Measurements from ENCODE around the gene LPXN.

LPXN gene

DNA sequence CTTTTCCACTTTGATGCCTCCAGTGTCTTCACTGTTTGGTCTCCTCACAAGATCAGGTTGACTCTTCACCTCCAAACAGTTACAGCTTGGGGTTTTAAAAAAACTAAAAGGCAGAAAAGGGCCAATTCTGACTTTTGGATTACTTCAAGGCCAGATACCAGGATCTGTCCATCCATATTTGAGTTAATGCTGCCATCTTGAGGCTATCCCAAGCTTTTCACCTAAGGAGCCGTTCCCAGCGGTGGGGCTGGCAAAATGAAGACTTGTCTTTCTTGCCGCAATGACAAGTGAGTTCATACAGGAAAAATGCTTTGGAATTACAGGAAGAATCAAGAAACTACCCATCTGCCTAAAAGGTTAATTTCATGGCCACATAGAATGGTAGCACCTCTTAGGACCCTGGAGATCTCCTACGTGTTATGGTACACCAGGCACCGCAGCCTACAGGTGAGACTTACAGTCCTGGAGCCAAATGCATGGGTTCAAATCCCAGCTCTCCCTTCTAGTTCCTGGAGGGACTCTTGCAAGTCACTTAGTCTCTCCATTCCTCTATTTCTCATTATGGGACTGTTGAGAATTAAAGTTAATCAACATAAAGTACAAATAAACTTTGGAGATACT is 61.8 kb downstream of the LPXN start:
- Mint-ChIP-seq H3K27me3 (ENCODE audit: low read depth) (no peaks in the 10 kb centered on the region), H3K36me3 (ENCODE audit: low read depth) (no peaks in the 10 kb centered on the region), H3K9me3 (no peaks in the 10 kb centered on the region), H3K27ac (no peak overlapping the region), H3K4me3 (no peak overlapping the region), H3K4me1 (ENCODE audit: low read depth) (no peaks in the 10 kb centered on the region)

DNA sequence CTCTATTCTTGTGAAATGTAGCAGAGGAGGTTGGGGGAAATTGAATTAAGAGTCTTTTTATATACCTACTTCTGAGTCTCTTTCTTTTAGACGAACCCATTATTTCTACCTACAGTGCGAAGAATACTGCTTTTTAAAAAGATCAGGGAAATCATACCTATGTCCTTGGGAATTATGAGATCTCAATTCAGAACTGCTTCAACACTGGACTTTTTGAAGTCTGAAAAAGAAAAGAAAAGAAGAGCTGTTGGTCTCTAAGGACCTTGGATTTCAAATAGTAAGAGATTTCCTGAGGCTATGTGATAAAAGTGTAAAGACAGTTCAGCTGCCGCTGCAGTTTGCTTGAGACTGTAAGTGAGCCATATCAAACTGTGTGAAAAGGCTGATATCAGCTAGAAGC is 64.0 kb downstream of the LPXN start:
- Mint-ChIP-seq H3K4me1 (ENCODE audit: low read depth) (no peaks in the 10 kb centered on the region), H3K9me3 (no peaks in the 10 kb centered on the region), H3K36me3 (ENCODE audit: low read depth) (peaks cover 3% of the 10 kb centered on the region), H3K4me3 (no peak overlapping the region), H3K27me3 (ENCODE audit: low read depth) (no peaks in the 10 kb centered on the region), H3K27ac (no peak overlapping the region)

DNA sequence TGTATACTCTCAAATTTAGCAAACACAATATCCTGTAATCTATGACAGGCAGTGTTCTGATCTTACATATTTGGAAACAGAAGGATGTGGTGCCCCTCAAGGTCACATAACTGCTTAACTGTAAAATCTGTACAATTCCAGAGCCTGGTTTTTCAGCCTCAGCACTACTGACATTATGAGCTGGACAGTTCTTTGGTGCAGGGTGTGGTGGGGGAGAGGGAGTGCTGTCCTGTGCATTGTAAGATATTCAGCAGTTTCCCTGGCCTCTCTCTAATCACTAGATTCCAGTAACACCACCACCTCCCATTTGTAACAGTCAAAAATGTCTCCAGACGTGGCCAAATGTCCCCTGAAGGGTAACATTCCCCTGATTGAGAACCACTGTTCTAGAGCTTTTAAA is 65.9 kb downstream of the LPXN start:
- no peak overlapping the region for H3K27ac Mint-ChIP-seq
- peaks cover 3% of the 10 kb centered on the region for H3K36me3 Mint-ChIP-seq (ENCODE audit: low read depth)
- no peaks in the 10 kb centered on the region for H3K4me1 Mint-ChIP-seq (ENCODE audit: low read depth)
- no peaks in the 10 kb centered on the region for H3K9me3 Mint-ChIP-seq
- no peak overlapping the region for H3K4me3 Mint-ChIP-seq
- H3K27me3 Mint-ChIP-seq (ENCODE audit: low read depth), result no peaks in the 10 kb centered on the region

DNA sequence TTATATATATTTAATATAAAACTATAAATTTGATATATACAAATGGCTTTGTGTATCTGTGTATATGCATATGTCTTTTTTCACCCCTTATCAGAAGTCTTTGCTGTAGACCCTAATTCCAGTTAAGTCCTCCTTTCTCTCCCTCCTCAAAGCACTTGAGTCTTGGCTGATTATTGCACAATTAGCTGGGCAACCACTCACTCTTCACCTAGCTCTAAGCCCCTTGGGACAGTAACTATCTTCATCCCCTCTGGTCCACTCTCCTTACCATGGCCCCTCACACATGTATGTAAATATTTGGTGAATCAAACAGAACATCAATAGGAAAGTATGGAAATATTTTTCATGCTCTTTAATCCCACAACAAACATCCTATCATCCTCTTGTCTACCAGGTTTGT is 66.8 kb downstream of the LPXN start:
- Mint-ChIP-seq H3K4me1 (ENCODE audit: low read depth) (no peaks in the 10 kb centered on the region), H3K36me3 (ENCODE audit: low read depth) (peaks cover 7% of the 10 kb centered on the region), H3K9me3 (no peaks in the 10 kb centered on the region), H3K27ac (no peak overlapping the region), H3K4me3 (no peak overlapping the region), H3K27me3 (ENCODE audit: low read depth) (no peaks in the 10 kb centered on the region)

DNA sequence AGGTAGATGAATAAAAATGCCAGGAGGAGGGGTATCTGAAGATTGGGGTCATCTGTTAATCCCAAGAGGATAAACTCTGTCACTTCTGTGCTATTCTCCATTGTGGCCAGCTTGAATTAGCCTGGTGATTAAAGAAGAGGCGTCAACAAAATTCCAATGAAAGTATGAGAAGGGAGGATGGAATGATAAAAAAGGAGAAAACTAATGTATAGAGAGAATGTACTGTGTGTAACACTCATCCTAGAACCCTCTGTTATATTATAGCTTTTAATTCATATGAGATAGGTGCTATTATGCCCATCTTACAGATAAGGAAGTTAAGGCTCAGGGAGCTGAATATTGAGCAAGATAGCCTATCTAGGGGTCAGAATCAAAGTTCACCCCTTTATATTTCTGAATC is 67.7 kb downstream of the LPXN start, which contains the start of gene OR5B21:
Gene OR5B21, minus strand, starts transcription at position 101 of the 400 bp plus-strand sequence. Its CDS starts 0 bp downstream, at position 101.
- Mint-ChIP-seq H3K27me3 (ENCODE audit: low read depth) (no peaks in the 10 kb centered on the region), H3K9me3 (no peaks in the 10 kb centered on the region), H3K27ac (no peak within 1 kb of the TSS), H3K4me3 (no peak within 1 kb of the TSS), H3K36me3 (ENCODE audit: low read depth) (peaks cover 7% of the 10 kb centered on the region), H3K4me1 (ENCODE audit: low read depth) (no peaks in the 10 kb centered on the region)

DNA sequence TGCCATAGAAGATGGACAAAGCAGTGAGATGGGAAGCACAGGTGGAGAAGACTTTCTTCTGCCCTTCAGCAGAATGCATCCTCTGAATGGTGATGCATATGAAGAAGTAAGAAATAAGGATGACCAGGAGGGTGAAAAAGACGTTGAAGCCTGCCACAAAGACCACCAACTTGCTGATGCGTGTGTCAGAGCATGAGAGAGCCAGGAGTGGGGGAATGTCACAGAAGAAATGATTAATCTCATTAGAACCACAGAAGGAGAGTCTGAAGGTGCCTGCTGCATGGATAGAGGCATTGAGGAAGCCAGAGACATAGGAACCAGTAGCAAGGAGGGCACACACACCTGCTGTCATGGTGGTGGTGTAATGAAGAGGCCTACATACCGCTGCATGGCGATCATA is 68.3 kb downstream of the LPXN start:
- H3K27me3 Mint-ChIP-seq (ENCODE audit: low read depth), result no peaks in the 10 kb centered on the region
- no peaks in the 10 kb centered on the region for H3K4me1 Mint-ChIP-seq (ENCODE audit: low read depth)
- no peak overlapping the region for H3K27ac Mint-ChIP-seq
- H3K36me3 Mint-ChIP-seq (ENCODE audit: low read depth), result peaks cover 7% of the 10 kb centered on the region
- no peaks in the 10 kb centered on the region for H3K9me3 Mint-ChIP-seq
- no peak overlapping the region for H3K4me3 Mint-ChIP-seq

DNA sequence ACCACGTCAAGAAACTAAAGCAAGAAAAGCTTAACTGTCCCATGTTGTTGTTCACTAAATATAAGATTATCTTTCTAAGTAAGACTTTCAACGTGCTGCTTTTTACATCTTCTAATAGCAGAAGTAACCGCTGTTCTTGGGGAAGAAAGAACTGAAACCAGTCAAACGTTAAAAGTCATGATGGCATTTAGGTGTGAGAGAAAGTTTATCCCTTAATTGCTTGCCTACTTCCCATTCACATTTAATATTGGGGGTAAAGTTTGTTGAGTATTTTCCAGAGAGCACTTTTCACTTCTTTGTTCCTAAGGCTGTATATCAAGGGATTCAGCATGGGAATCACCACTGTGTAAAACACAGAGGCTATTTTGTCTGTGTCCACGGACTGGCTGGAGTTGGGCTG is 68.7 kb downstream of the LPXN start:
- Mint-ChIP-seq H3K27me3 (ENCODE audit: low read depth) (no peaks in the 10 kb centered on the region), H3K36me3 (ENCODE audit: low read depth) (peaks cover 7% of the 10 kb centered on the region), H3K27ac (no peak overlapping the region), H3K4me3 (no peak overlapping the region), H3K4me1 (ENCODE audit: low read depth) (no peaks in the 10 kb centered on the region), H3K9me3 (no peaks in the 10 kb centered on the region)

DNA sequence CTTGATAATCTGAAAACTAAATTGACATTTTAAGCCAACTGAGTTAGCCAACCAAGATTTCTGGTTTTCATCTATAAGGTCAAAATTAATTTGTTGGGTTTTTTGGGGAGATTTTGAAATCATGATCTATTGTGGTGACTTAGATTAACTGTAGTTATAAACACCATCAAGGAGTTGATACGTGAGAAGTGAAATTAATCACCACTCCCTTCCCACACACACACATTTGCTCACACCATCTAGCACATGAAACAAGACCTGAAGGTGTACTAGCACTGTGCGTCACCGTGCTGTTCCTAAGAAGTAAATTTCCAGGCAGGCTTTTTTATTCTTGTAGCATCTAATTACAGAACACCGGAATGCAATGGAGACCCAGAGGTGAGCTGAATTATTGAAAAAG is 69.8 kb downstream of the LPXN start:
- H3K27ac Mint-ChIP-seq, result no peak overlapping the region
- H3K4me3 Mint-ChIP-seq, result no peak overlapping the region
- H3K27me3 Mint-ChIP-seq (ENCODE audit: low read depth), result no peaks in the 10 kb centered on the region
- H3K4me1 Mint-ChIP-seq (ENCODE audit: low read depth), result no peaks in the 10 kb centered on the region
- H3K9me3 Mint-ChIP-seq, result no peaks in the 10 kb centered on the region
- peaks cover 7% of the 10 kb centered on the region for H3K36me3 Mint-ChIP-seq (ENCODE audit: low read depth)

DNA sequence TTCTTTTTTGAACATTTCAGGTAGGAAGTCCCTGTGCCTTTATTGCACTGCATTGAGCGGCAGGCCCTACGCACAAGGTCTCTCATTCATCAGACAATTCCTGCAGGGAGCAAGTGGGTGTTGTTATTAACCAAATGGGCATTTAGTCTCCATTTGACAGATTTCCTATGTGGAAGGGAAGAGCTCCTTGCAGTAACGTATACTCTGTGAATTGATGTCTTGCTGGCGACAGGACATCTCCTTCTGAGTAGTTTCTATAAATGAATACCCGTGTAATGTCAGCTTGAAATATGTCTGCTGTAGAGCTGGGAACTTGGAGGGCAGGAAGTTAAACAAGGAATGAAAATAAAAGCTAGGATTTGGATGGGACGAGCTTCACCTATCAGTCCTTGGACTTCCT is 71.4 kb downstream of the LPXN start:
- H3K27ac Mint-ChIP-seq, result no peak overlapping the region
- no peaks in the 10 kb centered on the region for H3K27me3 Mint-ChIP-seq (ENCODE audit: low read depth)
- H3K36me3 Mint-ChIP-seq (ENCODE audit: low read depth), result peaks cover 7% of the 10 kb centered on the region
- no peak overlapping the region for H3K4me3 Mint-ChIP-seq
- no peaks in the 10 kb centered on the region for H3K4me1 Mint-ChIP-seq (ENCODE audit: low read depth)
- H3K9me3 Mint-ChIP-seq, result no peaks in the 10 kb centered on the region

DNA sequence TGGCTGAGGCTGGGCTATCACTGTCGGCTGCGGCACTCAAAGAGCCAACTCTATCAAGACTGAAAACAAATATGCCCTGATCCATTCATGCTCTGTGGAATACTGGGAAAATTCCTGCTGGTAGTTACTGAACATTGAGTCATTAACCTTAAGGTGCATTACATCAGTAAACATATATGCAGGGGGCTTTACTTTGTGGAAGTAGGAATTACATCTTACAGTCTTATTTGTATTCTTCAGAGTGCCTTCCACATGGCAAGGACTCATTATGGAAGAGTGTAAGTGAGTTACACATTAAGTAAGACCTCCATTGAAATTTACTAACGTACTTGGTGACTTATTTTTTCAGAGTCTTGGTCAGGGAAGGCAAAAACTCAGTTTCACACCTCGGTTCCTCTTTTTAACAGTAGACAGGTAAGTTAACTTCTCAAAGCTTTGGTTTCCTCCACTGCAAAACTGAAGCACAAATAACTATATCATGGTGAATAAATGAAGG is 72.2 kb downstream of the LPXN start:
- peaks cover 7% of the 10 kb centered on the region for H3K36me3 Mint-ChIP-seq (ENCODE audit: low read depth)
- no peaks in the 10 kb centered on the region for H3K27me3 Mint-ChIP-seq (ENCODE audit: low read depth)
- H3K4me1 Mint-ChIP-seq (ENCODE audit: low read depth), result peaks cover 4% of the 10 kb centered on the region
- H3K27ac Mint-ChIP-seq, result no peak overlapping the region
- no peak overlapping the region for H3K4me3 Mint-ChIP-seq
- no peaks in the 10 kb centered on the region for H3K9me3 Mint-ChIP-seq

DNA sequence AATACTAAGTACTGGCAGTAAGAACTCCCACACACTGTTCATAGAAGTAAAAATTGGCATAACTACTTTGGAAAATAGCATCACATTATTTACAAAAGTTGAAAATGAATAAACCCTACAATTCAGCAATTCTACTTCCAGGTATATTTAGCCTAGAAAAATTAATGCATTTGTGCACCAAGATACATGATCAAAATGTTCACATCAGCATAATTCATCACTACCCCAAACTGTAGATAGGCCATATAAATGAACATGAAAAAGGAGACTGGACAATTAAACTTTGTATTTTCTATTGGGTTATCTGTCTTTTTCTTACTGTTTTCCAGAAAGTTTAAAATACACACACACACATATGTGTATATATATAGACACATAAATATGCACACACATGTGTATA is 73.7 kb downstream of the LPXN start:
- H3K4me1 Mint-ChIP-seq (ENCODE audit: low read depth), result peaks cover 4% of the 10 kb centered on the region
- no peaks in the 10 kb centered on the region for H3K27me3 Mint-ChIP-seq (ENCODE audit: low read depth)
- peaks cover 5% of the 10 kb centered on the region for H3K36me3 Mint-ChIP-seq (ENCODE audit: low read depth)
- no peak overlapping the region for H3K4me3 Mint-ChIP-seq
- no peaks in the 10 kb centered on the region for H3K9me3 Mint-ChIP-seq
- H3K27ac Mint-ChIP-seq, result no peak overlapping the region

DNA sequence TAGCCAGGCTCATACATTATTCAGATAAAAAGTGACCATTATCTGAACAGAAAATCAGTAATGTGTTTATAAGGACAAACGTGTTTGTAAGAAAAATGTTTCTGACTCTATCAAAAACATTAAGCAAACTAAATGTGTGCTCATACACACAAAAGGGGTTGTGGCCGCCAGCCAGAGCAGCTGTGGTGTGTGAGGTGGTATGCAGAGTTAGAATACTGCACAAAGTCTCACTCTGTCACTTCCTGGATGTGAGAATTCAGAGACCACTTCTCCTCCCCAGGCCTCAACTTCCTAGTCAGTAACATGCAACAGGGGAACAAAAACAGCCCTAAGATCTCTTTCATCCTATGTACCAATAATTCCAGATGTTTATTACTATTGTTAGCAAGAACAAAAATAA is 77.2 kb downstream of the LPXN start:
- Mint-ChIP-seq H3K4me3 (no peak overlapping the region), H3K4me1 (ENCODE audit: low read depth) (peaks cover 4% of the 10 kb centered on the region), H3K36me3 (ENCODE audit: low read depth) (peaks cover 1% of the 10 kb centered on the region), H3K27ac (no peak overlapping the region), H3K27me3 (ENCODE audit: low read depth) (no peaks in the 10 kb centered on the region), H3K9me3 (no peaks in the 10 kb centered on the region)

DNA sequence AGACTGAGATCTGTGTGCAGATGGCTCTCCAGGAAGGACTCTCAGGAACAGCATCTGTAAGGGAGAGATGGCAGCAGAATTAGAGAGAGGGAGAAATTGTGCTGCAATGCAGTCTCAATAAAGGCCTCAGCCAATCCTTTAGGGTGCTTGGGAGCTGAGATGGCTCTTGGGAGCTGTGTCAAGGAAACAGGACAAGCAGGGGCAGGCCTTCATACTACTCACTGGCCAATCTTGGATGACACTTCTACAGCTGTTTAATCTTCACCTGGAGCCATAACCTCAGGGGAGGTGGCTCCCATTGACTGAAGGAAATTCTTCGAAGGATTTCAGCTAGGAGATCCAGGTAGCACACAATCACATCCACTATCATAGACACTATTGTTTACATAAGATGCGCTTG is 77.7 kb downstream of the LPXN start:
- Mint-ChIP-seq H3K36me3 (ENCODE audit: low read depth) (peaks cover 1% of the 10 kb centered on the region), H3K4me3 (no peak overlapping the region), H3K27ac (no peak overlapping the region), H3K4me1 (ENCODE audit: low read depth) (peaks cover 4% of the 10 kb centered on the region), H3K9me3 (no peaks in the 10 kb centered on the region), H3K27me3 (ENCODE audit: low read depth) (no peaks in the 10 kb centered on the region)

DNA sequence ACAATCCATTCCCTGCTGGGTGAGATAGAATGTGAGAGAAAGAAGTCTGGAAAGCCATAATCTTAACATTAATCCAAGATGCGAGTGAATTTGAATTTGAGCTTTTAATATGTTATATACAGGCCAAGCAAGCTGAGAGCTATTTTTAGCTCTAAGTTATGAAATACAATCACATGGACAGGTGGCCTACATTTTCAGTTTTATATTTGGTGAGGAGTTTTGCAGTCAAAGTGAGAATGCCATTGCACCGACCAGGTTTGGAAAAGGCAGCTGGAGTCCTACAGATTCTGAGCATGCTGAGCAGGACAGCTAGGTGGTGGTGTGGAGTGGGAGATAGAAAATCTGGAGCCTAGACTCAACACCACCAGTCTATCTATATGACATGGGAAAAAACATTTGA is 79.8 kb downstream of the LPXN start:
- H3K4me3 Mint-ChIP-seq, result no peak overlapping the region
- H3K9me3 Mint-ChIP-seq, result no peaks in the 10 kb centered on the region
- H3K4me1 Mint-ChIP-seq (ENCODE audit: low read depth), result peaks cover 4% of the 10 kb centered on the region
- H3K27me3 Mint-ChIP-seq (ENCODE audit: low read depth), result no peaks in the 10 kb centered on the region
- H3K36me3 Mint-ChIP-seq (ENCODE audit: low read depth), result peaks cover 1% of the 10 kb centered on the region
- no peak overlapping the region for H3K27ac Mint-ChIP-seq

DNA sequence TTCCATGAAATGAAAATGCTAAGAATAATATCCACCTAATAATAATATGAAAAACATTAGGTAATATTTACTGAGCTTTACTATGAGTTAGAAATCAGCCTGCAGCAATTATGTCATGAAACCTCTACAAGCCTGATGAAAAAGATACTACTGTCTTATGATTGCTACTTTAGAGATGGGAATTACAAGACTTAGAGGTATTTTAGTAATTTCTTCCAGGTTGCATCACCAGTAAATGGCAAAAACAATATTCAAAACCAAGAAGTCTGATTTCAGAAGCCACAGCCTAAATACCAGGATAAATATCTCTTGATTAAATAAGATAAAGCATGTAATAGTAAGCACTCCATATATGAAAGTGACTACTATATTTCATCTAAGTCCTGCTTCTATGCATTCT is 81.6 kb downstream of the LPXN start:
- no peaks in the 10 kb centered on the region for H3K27me3 Mint-ChIP-seq (ENCODE audit: low read depth)
- H3K27ac Mint-ChIP-seq, result no peak overlapping the region

DNA sequence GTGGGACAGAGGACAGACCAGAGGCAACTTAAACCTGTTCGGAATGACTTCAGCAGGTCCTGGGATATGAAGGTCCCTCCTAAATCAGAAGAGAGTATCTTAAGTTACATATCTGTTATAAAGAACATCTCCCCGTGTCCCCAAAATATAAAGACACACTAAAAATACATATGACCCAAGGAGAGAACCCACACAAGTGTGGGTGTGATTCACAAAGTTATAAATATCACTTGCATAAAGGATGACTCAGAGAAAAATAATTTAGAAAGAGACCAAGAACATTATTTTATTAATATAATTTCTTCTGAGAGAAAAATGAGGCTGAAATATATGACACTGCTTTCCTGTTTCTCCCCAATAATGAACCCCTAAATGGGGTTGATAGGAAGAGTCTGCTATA is 82.0 kb downstream of the LPXN start:
- Mint-ChIP-seq H3K9me3 (no peaks in the 10 kb centered on the region), H3K4me3 (no peak overlapping the region), H3K4me1 (ENCODE audit: low read depth) (no peaks in the 10 kb centered on the region), H3K27ac (no peak overlapping the region), H3K27me3 (ENCODE audit: low read depth) (no peaks in the 10 kb centered on the region), H3K36me3 (ENCODE audit: low read depth) (peaks cover 1% of the 10 kb centered on the region)

More for the DNA sequence above, 81.6 kb downstream of the LPXN start:
- H3K4me3 Mint-ChIP-seq, result no peak overlapping the region
- H3K36me3 Mint-ChIP-seq (ENCODE audit: low read depth), result peaks cover 1% of the 10 kb centered on the region
- no peaks in the 10 kb centered on the region for H3K9me3 Mint-ChIP-seq
- peaks cover 4% of the 10 kb centered on the region for H3K4me1 Mint-ChIP-seq (ENCODE audit: low read depth)
